HepG2 (cell line): Measurements from ENCODE around the gene CHD2.

Source experiments
- CCAR2 ChIP-seq: fragments of 200-400 bp; formaldehyde crosslinking; optimal IDR thresholded peaks from 2 replicates; pipeline ENCODE3; 2018; ENCODE audit warnings: low read depth, mild to moderate bottlenecking, low read length, moderate library complexity
- MBD4 ChIP-seq: IDR thresholded peaks from 2 replicates; pipeline ENCODE4 v1.6.1; 2012; ENCODE audit warnings: low read length, inconsistent platforms, borderline replicate concordance
- NR2F2 ChIP-seq: IDR thresholded peaks from 2 replicates; pipeline ENCODE4 v1.6.1; 2012; ENCODE audit warnings: low read depth, inconsistent platforms, borderline replicate concordance
- SMARCC2 ChIP-seq: fragments of 450-650 bp; IDR thresholded peaks from 2 replicates; pipeline ENCODE4 v1.6.1; 2017; ENCODE audit warnings: antibody characterized with exemption, mild to moderate bottlenecking
- TF ChIP-seq, protein P1 (sequence below): sonication (generic); formaldehyde crosslinking; IDR thresholded peaks from 2 replicates; pipeline ENCODE4 v1.4.0; 2020; ENCODE audit warnings: missing genetic modification reagents, borderline replicate concordance

DNA sequence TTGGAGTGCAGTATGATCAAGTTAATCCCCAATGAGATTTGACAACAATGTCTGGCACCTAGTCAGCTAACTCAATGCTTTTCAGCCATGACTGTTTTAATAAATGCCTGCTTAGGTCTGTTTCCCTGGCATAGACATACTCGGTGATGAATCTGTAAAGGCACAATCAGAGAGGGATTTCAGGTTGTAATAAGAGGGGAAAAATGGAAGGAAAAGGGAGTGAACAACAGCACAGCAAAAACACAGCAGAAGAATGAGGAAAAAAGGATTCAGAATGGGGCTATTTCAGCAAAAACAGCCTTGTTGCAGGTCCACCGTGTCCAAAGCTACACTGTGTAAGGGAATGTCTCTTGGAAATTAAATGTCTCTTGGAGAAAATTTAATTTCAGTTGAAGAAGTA is 19.3 kb upstream of the CHD2 start:
- TF ChIP-seq NR2F2 (no peak), MBD4 (no peak), SMARCC2 (no peak), CCAR2 (no peak)
- TF ChIP-seq, protein P1, sequence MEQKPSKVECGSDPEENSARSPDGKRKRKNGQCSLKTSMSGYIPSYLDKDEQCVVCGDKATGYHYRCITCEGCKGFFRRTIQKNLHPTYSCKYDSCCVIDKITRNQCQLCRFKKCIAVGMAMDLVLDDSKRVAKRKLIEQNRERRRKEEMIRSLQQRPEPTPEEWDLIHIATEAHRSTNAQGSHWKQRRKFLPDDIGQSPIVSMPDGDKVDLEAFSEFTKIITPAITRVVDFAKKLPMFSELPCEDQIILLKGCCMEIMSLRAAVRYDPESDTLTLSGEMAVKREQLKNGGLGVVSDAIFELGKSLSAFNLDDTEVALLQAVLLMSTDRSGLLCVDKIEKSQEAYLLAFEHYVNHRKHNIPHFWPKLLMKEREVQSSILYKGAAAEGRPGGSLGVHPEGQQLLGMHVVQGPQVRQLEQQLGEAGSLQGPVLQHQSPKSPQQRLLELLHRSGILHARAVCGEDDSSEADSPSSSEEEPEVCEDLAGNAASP (CRISPR knock-in tag), result no peak
